HG03139 (cell line): ENCODE measurements around the gene ICAM4.
"Not testable (repeated sequence)": the region's sequence is repeated elsewhere in the genome, so short reads cannot be mapped to it uniquely, and the experiment has no call there.

Experiments
- ATAC-seq: cut with Tn5 transposase; IDR thresholded peaks from one replicate; pipeline ENCODE4 v1.9.1; 2021; ENCODE audit not compliant: unreplicated experiment

ICAM4 gene

GRCh38 chr19:10336725-10337124, 50.0 kb downstream of the ICAM4 start:
- ATAC-seq: not testable (repeated sequence)
